HL-60/S4 treated with retinoic acid at 250 ng/mL for 4 days and 3 days (cell line): ENCODE results near the gene AK5.
"Not testable (repeated sequence)": the region's sequence is repeated elsewhere in the genome, so short reads cannot be mapped to it uniquely, and the experiment has no call there.

Source experiments
- in situ Hi-C: fragments of 300-500 bp; cut with MboI; formaldehyde crosslinking; loops from 2 replicates; pipeline ENCODE4 v1.7.0; 2022; ENCODE audit warnings: low sequenced_read_pairs

The AK5 gene

GRCh38 chr1:77283701-77284425 lies 2.0 kb downstream of the AK5 start:
- in situ Hi-C loops = no loop called here

GRCh38 chr1:77287535-77287934 lies 5.7 kb downstream of the AK5 start:
- in situ Hi-C loops = no loop called here

GRCh38 chr1:77288275-77288674 lies 6.5 kb downstream of the AK5 start:
- in situ Hi-C loops = no loop called here

- in situ Hi-C loops = no loop called here
These were observed 8.8 kb downstream of the AK5 start for GRCh38 chr1:77290576-77290975.

GRCh38 chr1:77292551-77292950 lies 10.7 kb downstream of the AK5 start:
- in situ Hi-C loops = no loop called here

GRCh38 chr1:77300566-77300965 lies 18.7 kb downstream of the AK5 start:
- in situ Hi-C loops = no loop called here

- in situ Hi-C loops = no loop called here
These were observed 21.6 kb downstream of the AK5 start for GRCh38 chr1:77303387-77303786.

GRCh38 chr1:77308889-77309621 lies 27.2 kb downstream of the AK5 start:
- in situ Hi-C loops = no loop called here

- in situ Hi-C loops = no loop called here
These were observed 29.1 kb downstream of the AK5 start for GRCh38 chr1:77310924-77311323.

GRCh38 chr1:77312364-77312763 lies 30.5 kb downstream of the AK5 start:
- in situ Hi-C loops = not testable (repeated sequence)

- in situ Hi-C loops = no loop called here
These were observed 31.7 kb downstream of the AK5 start for GRCh38 chr1:77313491-77313890.

GRCh38 chr1:77316006-77316405 lies 34.2 kb downstream of the AK5 start:
- in situ Hi-C loops = no loop called here

- in situ Hi-C loops = no loop called here
These were observed 35.1 kb downstream of the AK5 start for GRCh38 chr1:77316966-77317365.

- in situ Hi-C loops = no loop called here
These were observed 37.4 kb downstream of the AK5 start for GRCh38 chr1:77319036-77319705.

- in situ Hi-C loops = no loop called here
These were observed 40.5 kb downstream of the AK5 start for GRCh38 chr1:77322061-77322900.

- in situ Hi-C loops = no loop called here
These were observed 51.7 kb downstream of the AK5 start for GRCh38 chr1:77333501-77333900.

GRCh38 chr1:77336729-77337128 lies 54.9 kb downstream of the AK5 start:
- in situ Hi-C loops = no loop called here

GRCh38 chr1:77339326-77339725 lies 57.5 kb downstream of the AK5 start:
- in situ Hi-C loops = no loop called here

- in situ Hi-C loops = no loop called here
These were observed 59.4 kb downstream of the AK5 start for GRCh38 chr1:77341195-77341594.

- in situ Hi-C loops = no loop called here
These were observed 60.9 kb downstream of the AK5 start for GRCh38 chr1:77342745-77343144.

GRCh38 chr1:77347646-77348045 lies 65.8 kb downstream of the AK5 start:
- in situ Hi-C loops = no loop called here
